ENCODE measurements around the gene STX8. TPM values are rescaled to one million over a fixed set of nuclear protein-coding genes. Genes with fewer than 3 reads are reported as not detected.

Gene STX8
- total and polyA plus RNA-seq, 3 experiments from 2014 or later = 63.3 to 171 (median 64.8) TPM

- Mint-ChIP-seq H3K27me3 (peaks cover 4 to 5% of the 10 kb centered on the region in 2 donors), H3K36me3 (peaks cover 0 to 19% (median 2%) of the 10 kb centered on the region in 3 donors), H3K4me3 (no peak overlapping the region), H3K27ac (no peak overlapping the region), H3K4me1 (no peaks in the 10 kb centered on the region), H3K9me3 (peaks cover 15 to 26% (median 22%) of the 10 kb centered on the region in 5 donors)
- no peak overlapping the region for H3K4me3 ChIP-seq (ENCODE audit: low read length)
- H3K4me1 ChIP-seq (ENCODE audit: insufficient read depth, low read length) = no peaks in the 10 kb centered on the region
- no peaks in the 10 kb centered on the region for H3K36me3 ChIP-seq (ENCODE audit: insufficient read depth, low read length)
- H3K27me3 ChIP-seq (ENCODE audit: insufficient read depth, low read length, poor library complexity, severe bottlenecking) = no peaks in the 10 kb centered on the region
- DNase-seq = no peak
- H3K9me3 ChIP-seq (ENCODE audit: low read length) = peaks cover 3% of the 10 kb centered on the region
- no peak overlapping the region for H3K27ac ChIP-seq (ENCODE audit: low read depth, low read length)
- POLR2A ChIA-PET = no interaction called here
- CTCF ChIA-PET = no interaction called here
These were observed 357.5 kb downstream of the STX8 start for GRCh38 chr17:9218064-9218635.

GRCh38 chr17:9217151-9218056, 358.2 kb downstream of the STX8 start:
- Mint-ChIP-seq H3K9me3 (peaks cover 15 to 26% (median 22%) of the 10 kb centered on the region in 5 donors), H3K36me3 (peaks cover 0 to 19% (median 2%) of the 10 kb centered on the region in 3 donors), H3K4me3 (no peak overlapping the region), H3K27me3 (peaks cover 4 to 5% of the 10 kb centered on the region in 2 donors), H3K27ac (no peak overlapping the region), H3K4me1 (no peaks in the 10 kb centered on the region)
- DNase-seq = no peak
- Histone ChIP-seq H3K27me3 (ENCODE audit: insufficient read depth, low read length, poor library complexity, severe bottlenecking) (no peaks in the 10 kb centered on the region), H3K36me3 (ENCODE audit: insufficient read depth, low read length) (no peaks in the 10 kb centered on the region), H3K4me3 (ENCODE audit: low read length) (no peak overlapping the region), H3K9me3 (ENCODE audit: low read length) (peaks cover 3% of the 10 kb centered on the region), H3K27ac (ENCODE audit: low read depth, low read length) (no peak overlapping the region), H3K4me1 (ENCODE audit: insufficient read depth, low read length) (no peaks in the 10 kb centered on the region)
- CTCF ChIA-PET = no interaction called here
- POLR2A ChIA-PET = interaction anchor here (0.8 kb wide), 1 partner anchor 104 kb away, joined by 5 read pairs; no protein-coding TSS in a partner anchor

- no peaks in the 10 kb centered on the region for H3K27me3 ChIP-seq (ENCODE audit: insufficient read depth, low read length, poor library complexity, severe bottlenecking)
- ChIA-PET CTCF (no interaction called here), POLR2A (no interaction called here)
- no peaks in the 10 kb centered on the region for H3K36me3 ChIP-seq (ENCODE audit: insufficient read depth, low read length)
- no peak overlapping the region for H3K4me3 ChIP-seq (ENCODE audit: low read length)
- Mint-ChIP-seq H3K4me1 (no peaks in the 10 kb centered on the region), H3K27me3 (peaks cover 4 to 5% of the 10 kb centered on the region in 2 donors), H3K9me3 (peaks cover 15 to 26% (median 22%) of the 10 kb centered on the region in 5 donors), H3K36me3 (peaks cover 0 to 19% (median 2%) of the 10 kb centered on the region in 3 donors), H3K4me3 (no peak overlapping the region), H3K27ac (peak overlapping the region in 1 of 8 donors; percentile 42)
- H3K4me1 ChIP-seq (ENCODE audit: insufficient read depth, low read length) = no peaks in the 10 kb centered on the region
- no peak for DNase-seq
- H3K9me3 ChIP-seq (ENCODE audit: low read length) = peaks cover 3% of the 10 kb centered on the region
- H3K27ac ChIP-seq (ENCODE audit: low read depth, low read length) = no peak overlapping the region
These were observed 360.2 kb downstream of the STX8 start for GRCh38 chr17:9215465-9215864.

GRCh38 chr17:9213303-9213640, 362.3 kb downstream of the STX8 start:
- peaks cover 0 to 3% of the 10 kb centered on the region in 2 donors for H3K27me3 Mint-ChIP-seq
- H3K27ac Mint-ChIP-seq = no peak overlapping the region
- no peak overlapping the region for H3K27ac ChIP-seq (ENCODE audit: low read depth, low read length)
- no peak for DNase-seq
- H3K4me3 Mint-ChIP-seq = no peak overlapping the region
- no peaks in the 10 kb centered on the region for H3K4me1 ChIP-seq (ENCODE audit: insufficient read depth, low read length)
- ChIA-PET POLR2A (interaction anchor here (0.7 kb wide), 1 partner anchor 95 kb away, joined by 3 read pairs; no protein-coding TSS in a partner anchor), CTCF (no interaction called here)
- peaks cover 15 to 26% (median 22%) of the 10 kb centered on the region in 5 donors for H3K9me3 Mint-ChIP-seq
- H3K27me3 ChIP-seq (ENCODE audit: insufficient read depth, low read length, poor library complexity, severe bottlenecking) = no peaks in the 10 kb centered on the region
- H3K36me3 ChIP-seq (ENCODE audit: insufficient read depth, low read length) = no peaks in the 10 kb centered on the region
- no peaks in the 10 kb centered on the region for H3K4me1 Mint-ChIP-seq
- H3K9me3 ChIP-seq (ENCODE audit: low read length) = peaks cover 3% of the 10 kb centered on the region
- peaks cover 0 to 19% (median 2%) of the 10 kb centered on the region in 3 donors for H3K36me3 Mint-ChIP-seq
- no peak overlapping the region for H3K4me3 ChIP-seq (ENCODE audit: low read length)

- peaks cover 0 to 3% of the 10 kb centered on the region in 2 donors for H3K27me3 Mint-ChIP-seq
- Histone ChIP-seq H3K9me3 (ENCODE audit: low read length) (peaks cover 3% of the 10 kb centered on the region), H3K27ac (ENCODE audit: low read depth, low read length) (no peak overlapping the region), H3K36me3 (ENCODE audit: insufficient read depth, low read length) (no peaks in the 10 kb centered on the region), H3K27me3 (ENCODE audit: insufficient read depth, low read length, poor library complexity, severe bottlenecking) (no peaks in the 10 kb centered on the region), H3K4me1 (ENCODE audit: insufficient read depth, low read length) (no peaks in the 10 kb centered on the region), H3K4me3 (ENCODE audit: low read length) (no peak overlapping the region)
- ChIA-PET POLR2A (no interaction called here), CTCF (no interaction called here)
- no peak for DNase-seq
- H3K36me3 Mint-ChIP-seq = peaks cover 0 to 19% (median 2%) of the 10 kb centered on the region in 3 donors
- no peaks in the 10 kb centered on the region for H3K4me1 Mint-ChIP-seq
- H3K4me3 Mint-ChIP-seq = no peak overlapping the region
- peaks cover 15 to 26% (median 22%) of the 10 kb centered on the region in 5 donors for H3K9me3 Mint-ChIP-seq
- H3K27ac Mint-ChIP-seq = no peak overlapping the region
These were observed 363.0 kb downstream of the STX8 start for GRCh38 chr17:9212376-9213302.

- Mint-ChIP-seq H3K27me3 (peaks cover 3% of the 10 kb centered on the region in 2 donors), H3K27ac (peak overlapping the region in 1 of 8 donors; percentile 5), H3K36me3 (peaks cover 0 to 12% (median 0%) of the 10 kb centered on the region in 3 donors), H3K4me1 (no peaks in the 10 kb centered on the region), H3K9me3 (peaks cover 12 to 18% (median 14%) of the 10 kb centered on the region in 5 donors), H3K4me3 (no peak overlapping the region)
- CTCF ChIA-PET = interaction anchor here (1.5 kb wide), 1 partner anchor 75 kb away, joined by 3 read pairs; no protein-coding TSS in a partner anchor
- no peak overlapping the region for H3K4me3 ChIP-seq (ENCODE audit: low read length)
- no peaks in the 10 kb centered on the region for H3K27me3 ChIP-seq (ENCODE audit: insufficient read depth, low read length, poor library complexity, severe bottlenecking)
- peaks cover 3% of the 10 kb centered on the region for H3K9me3 ChIP-seq (ENCODE audit: low read length)
- H3K27ac ChIP-seq (ENCODE audit: low read depth, low read length) = no peak overlapping the region
- POLR2A ChIA-PET = no interaction called here
- H3K4me1 ChIP-seq (ENCODE audit: insufficient read depth, low read length) = no peaks in the 10 kb centered on the region
- no peak for DNase-seq
- no peaks in the 10 kb centered on the region for H3K36me3 ChIP-seq (ENCODE audit: insufficient read depth, low read length)
These were observed 364.4 kb downstream of the STX8 start for GRCh38 chr17:9211133-9211765.

GRCh38 chr17:9209781-9210370, 365.7 kb downstream of the STX8 start:
- Mint-ChIP-seq H3K9me3 (peaks cover 0 to 6% (median 3%) of the 10 kb centered on the region in 5 donors), H3K4me3 (no peak overlapping the region), H3K4me1 (no peaks in the 10 kb centered on the region), H3K36me3 (no peaks in the 10 kb centered on the region), H3K27ac (no peak overlapping the region), H3K27me3 (peaks cover 6 to 11% of the 10 kb centered on the region in 2 donors)
- H3K4me3 ChIP-seq (ENCODE audit: low read length) = no peak overlapping the region
- H3K27me3 ChIP-seq (ENCODE audit: insufficient read depth, low read length, poor library complexity, severe bottlenecking) = no peaks in the 10 kb centered on the region
- DNase-seq = no peak
- no peak overlapping the region for H3K27ac ChIP-seq (ENCODE audit: low read depth, low read length)
- no peaks in the 10 kb centered on the region for H3K4me1 ChIP-seq (ENCODE audit: insufficient read depth, low read length)
- H3K36me3 ChIP-seq (ENCODE audit: insufficient read depth, low read length) = no peaks in the 10 kb centered on the region
- CTCF ChIA-PET = interaction anchor here (1.5 kb wide), 1 partner anchor 77 kb away, joined by 3 read pairs; no protein-coding TSS in a partner anchor
- POLR2A ChIA-PET = no interaction called here
- no peaks in the 10 kb centered on the region for H3K9me3 ChIP-seq (ENCODE audit: low read length)
